ENCODE measurements around the gene AMN1. TPM values are rescaled to one million over a fixed set of nuclear protein-coding genes. Genes with fewer than 3 reads are reported as not detected.
A peak's percentile ranks its signal among the peaks of the same experiment; 100 is the strongest.

The AMN1 gene
- total and polyA plus RNA-seq, 2 of the 13 experiments (the other 11 are each of a cell fraction or from before 2014, with no cell fraction given): 7.5 to 26.5 TPM

GRCh38 chr12:31728917-31729640, at the start of gene AMN1 (continued):
- peak; percentile 72; the same call in 1 of the 2 replicates for TF ChIP-seq ZNF580 (CRISPR knock-in tag; IDR thresholded peaks at IDR 0.05; ENCODE audit: borderline replicate concordance, low read depth)
- peak; percentile 56; the same call in 1 of the 2 replicates for TF ChIP-seq ZBTB7B (CRISPR knock-in tag; IDR thresholded peaks at IDR 0.05)
- peak; percentile 75 for TF ChIP-seq ZSCAN21 (CRISPR knock-in tag; IDR thresholded peaks at IDR 0.05; ENCODE audit: borderline replicate concordance)
- TF ChIP-seq HNF4A (CRISPR knock-in tag; IDR thresholded peaks at IDR 0.05): peak; percentile 12; the same call in 1 of the 2 replicates
- TF ChIP-seq ZNF770 (CRISPR knock-in tag; IDR thresholded peaks at IDR 0.05): peak; percentile 53
- peak; percentile 65 for TF ChIP-seq RBFOX2 (IDR thresholded peaks at IDR 0.05; ENCODE audit: low read depth, low read length)
- 0 out of 2 replicates have a peak, but pooled peaks have one; percentile 80 for TF ChIP-seq ZNF333 (CRISPR knock-in tag; IDR thresholded peaks at IDR 0.05; ENCODE audit: borderline replicate concordance)
- TF ChIP-seq HOXA9 (CRISPR knock-in tag; IDR thresholded peaks at IDR 0.05; ENCODE audit: borderline replicate concordance): no peak
- TF ChIP-seq ELF1 (CRISPR knock-in tag; IDR thresholded peaks at IDR 0.05): peak; percentile 95
- TF ChIP-seq ARID3A (IDR thresholded peaks at IDR 0.05; ENCODE audit: low read depth, low read length): no peak
- peak; percentile 100 for TF ChIP-seq CREB1 (IDR thresholded peaks at IDR 0.05)
- TF ChIP-seq CREB1 (CRISPR knock-in tag; IDR thresholded peaks at IDR 0.05): peak; percentile 98
- TF ChIP-seq, protein P1, sequence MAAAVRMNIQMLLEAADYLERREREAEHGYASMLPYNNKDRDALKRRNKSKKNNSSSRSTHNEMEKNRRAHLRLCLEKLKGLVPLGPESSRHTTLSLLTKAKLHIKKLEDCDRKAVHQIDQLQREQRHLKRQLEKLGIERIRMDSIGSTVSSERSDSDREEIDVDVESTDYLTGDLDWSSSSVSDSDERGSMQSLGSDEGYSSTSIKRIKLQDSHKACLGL (CRISPR knock-in tag; IDR thresholded peaks at IDR 0.05): peak; percentile 73

All from HepG2 (cell line).